ENCODE data around the gene LIPK. TPM values are rescaled to one million over a fixed set of nuclear protein-coding genes. Genes with fewer than 3 reads are reported as not detected.

Gene LIPK, protein sequence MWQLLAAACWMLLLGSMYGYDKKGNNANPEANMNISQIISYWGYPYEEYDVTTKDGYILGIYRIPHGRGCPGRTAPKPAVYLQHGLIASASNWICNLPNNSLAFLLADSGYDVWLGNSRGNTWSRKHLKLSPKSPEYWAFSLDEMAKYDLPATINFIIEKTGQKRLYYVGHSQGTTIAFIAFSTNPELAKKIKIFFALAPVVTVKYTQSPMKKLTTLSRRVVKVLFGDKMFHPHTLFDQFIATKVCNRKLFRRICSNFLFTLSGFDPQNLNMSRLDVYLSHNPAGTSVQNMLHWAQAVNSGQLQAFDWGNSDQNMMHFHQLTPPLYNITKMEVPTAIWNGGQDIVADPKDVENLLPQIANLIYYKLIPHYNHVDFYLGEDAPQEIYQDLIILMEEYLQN
- total RNA-seq (2021; fragmentation: NEBNext Ultra II Directional; extraction: Animal tissue kit (Norgen Biotek cat#: 25700)): not detected
- long read RNA-seq: 0 reads

DNA sequence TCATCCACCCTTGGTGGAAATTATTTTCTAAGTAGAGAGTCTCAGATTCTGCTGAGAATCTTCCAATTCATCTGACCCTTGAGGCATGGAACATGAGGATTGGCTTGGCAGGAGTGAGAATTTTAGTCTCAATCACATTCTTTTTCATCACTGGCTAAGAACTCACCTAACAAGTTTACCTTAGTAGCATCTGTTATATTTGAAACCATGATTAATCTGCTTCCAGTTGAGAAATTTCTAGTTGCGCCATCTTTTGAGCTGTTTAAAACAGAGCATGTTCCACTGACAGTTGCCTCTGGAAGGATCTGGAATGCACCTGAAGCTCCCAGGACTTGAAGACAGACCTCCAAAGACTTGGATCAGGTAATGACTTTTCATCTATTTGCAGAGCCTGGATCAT is at the start of gene LIPK:
Gene LIPK (plus strand): TSS at position 292 of the 400 bp plus-strand sequence. CDS start 18,295 bp downstream, outside the sequence.
- H3K27ac Mint-ChIP-seq: no peak within 1 kb of the TSS
- no peak for DNase-seq
- TF ChIP-seq, protein P1, sequence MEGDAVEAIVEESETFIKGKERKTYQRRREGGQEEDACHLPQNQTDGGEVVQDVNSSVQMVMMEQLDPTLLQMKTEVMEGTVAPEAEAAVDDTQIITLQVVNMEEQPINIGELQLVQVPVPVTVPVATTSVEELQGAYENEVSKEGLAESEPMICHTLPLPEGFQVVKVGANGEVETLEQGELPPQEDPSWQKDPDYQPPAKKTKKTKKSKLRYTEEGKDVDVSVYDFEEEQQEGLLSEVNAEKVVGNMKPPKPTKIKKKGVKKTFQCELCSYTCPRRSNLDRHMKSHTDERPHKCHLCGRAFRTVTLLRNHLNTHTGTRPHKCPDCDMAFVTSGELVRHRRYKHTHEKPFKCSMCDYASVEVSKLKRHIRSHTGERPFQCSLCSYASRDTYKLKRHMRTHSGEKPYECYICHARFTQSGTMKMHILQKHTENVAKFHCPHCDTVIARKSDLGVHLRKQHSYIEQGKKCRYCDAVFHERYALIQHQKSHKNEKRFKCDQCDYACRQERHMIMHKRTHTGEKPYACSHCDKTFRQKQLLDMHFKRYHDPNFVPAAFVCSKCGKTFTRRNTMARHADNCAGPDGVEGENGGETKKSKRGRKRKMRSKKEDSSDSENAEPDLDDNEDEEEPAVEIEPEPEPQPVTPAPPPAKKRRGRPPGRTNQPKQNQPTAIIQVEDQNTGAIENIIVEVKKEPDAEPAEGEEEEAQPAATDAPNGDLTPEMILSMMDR (IDR thresholded peaks at IDR 0.05): no peak
- no peak within 1 kb of the TSS for H3K4me3 Mint-ChIP-seq
- H3K36me3 Mint-ChIP-seq (ENCODE audit: low read depth): no peaks in the 10 kb centered on the region
- H3K9me3 Mint-ChIP-seq: no peaks in the 10 kb centered on the region
- H3K27me3 Mint-ChIP-seq (ENCODE audit: insufficient read depth): peaks cover 11% of the 10 kb centered on the region; the same call in 1 of the 2 replicates
- peaks cover 26% of the 10 kb centered on the region for H3K4me1 Mint-ChIP-seq (ENCODE audit: low read depth)

DNA sequence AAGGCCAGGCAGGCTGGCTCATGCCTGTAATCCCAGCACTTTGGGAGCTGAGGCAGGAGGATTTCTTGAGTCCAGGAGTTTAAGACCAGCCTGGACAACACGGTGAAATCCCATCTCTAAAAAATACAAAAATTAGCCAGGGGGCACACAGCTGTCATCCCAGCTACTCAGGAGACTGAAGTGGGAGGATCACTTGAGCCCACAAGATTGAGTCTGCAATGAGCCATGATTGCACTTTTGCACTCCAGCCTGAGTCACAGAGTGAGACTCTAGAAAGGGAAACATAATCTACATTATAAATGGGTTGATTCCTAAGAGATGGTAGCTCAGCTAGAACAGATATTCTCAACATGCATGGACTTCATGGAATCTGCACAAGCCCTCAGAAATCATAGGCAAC is 48.1 kb upstream of the LIPK start:
- peak; percentile 45 for DNase-seq
- peaks cover 63% of the 10 kb centered on the region for H3K4me1 Mint-ChIP-seq (ENCODE audit: low read depth)
- H3K4me3 Mint-ChIP-seq: no peak overlapping the region
- TF ChIP-seq, protein P1 (IDR thresholded peaks at IDR 0.05): no peak
- H3K9me3 Mint-ChIP-seq: no peaks in the 10 kb centered on the region
- H3K27me3 Mint-ChIP-seq (ENCODE audit: insufficient read depth): no peaks in the 10 kb centered on the region
- H3K36me3 Mint-ChIP-seq (ENCODE audit: low read depth): peaks cover 5% of the 10 kb centered on the region; the same call in 1 of the 2 replicates
- H3K27ac Mint-ChIP-seq: peak overlapping the region; percentile 61

DNA sequence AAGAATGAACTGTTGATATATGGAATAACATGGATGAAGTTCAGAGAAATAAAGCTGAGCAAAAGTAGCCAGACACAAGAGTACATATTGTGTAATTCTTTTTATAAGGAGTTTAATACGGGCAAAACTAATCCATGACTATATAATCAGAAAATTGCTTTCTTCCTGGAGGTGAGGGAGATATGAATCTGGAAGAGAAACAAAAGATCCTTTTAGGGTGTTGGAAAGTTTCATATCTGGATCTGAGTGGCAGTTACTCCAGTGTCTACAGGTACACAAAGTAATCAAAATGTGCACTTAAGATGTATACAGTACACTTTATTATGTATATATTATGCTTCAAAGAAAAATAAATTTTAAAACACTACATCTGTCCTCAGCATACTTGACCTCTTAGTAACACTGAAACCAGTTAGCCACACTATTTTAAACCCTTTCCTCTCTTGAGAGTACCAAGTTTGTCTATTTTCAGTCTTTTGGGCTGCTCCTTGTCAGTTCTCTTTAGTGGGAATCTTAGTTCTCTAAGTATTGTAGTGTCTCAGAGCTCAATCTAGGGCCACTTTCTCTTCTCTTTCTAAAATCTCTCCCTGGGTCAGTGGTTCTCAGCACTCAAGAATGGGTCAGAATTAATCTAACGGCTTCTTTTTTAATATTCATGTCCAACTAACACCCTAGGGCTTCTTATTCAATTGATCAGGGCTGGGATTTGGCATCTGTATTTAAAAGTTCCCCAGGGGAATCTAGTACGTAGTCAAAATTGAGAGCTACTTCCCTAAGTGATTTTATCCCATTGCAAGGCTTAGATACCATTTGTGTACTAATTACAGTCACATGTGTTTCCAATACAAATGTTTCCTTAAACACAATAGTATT is 46.1 kb upstream of the LIPK start:
- H3K27me3 Mint-ChIP-seq (ENCODE audit: insufficient read depth): no peaks in the 10 kb centered on the region

DNA sequence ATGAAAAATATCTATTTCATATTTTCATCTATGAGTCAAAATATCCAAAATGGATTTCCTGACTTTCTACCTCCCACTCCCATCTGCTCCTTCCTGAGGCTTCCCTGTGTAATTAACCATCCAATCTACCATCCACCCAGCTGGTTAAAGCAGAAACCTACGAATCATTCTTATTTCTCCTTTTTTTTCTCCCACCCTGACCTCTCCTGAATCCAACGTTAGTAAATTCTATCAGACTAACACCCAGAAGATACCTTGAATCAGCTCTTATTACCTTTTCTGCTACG is 45.5 kb upstream of the LIPK start:
- Mint-ChIP-seq H3K4me3 (peak overlapping the region; percentile 23), H3K9me3 (no peaks in the 10 kb centered on the region), H3K27ac (peak overlapping the region; percentile 42), H3K36me3 (ENCODE audit: low read depth) (no peaks in the 10 kb centered on the region; the same call in 1 of the 2 replicates), H3K27me3 (ENCODE audit: insufficient read depth) (no peaks in the 10 kb centered on the region), H3K4me1 (ENCODE audit: low read depth) (peaks cover 49% of the 10 kb centered on the region)
- no peak for DNase-seq
- TF ChIP-seq, protein P1 (IDR thresholded peaks at IDR 0.05): no peak

More for the DNA sequence above, 46.1 kb upstream of the LIPK start:
- peaks cover under 1% of the 10 kb centered on the region; the same call in 1 of the 2 replicates for H3K36me3 Mint-ChIP-seq (ENCODE audit: low read depth)
- TF ChIP-seq, protein P1 (IDR thresholded peaks at IDR 0.05): no peak
- no peaks in the 10 kb centered on the region for H3K9me3 Mint-ChIP-seq
- peak overlapping the region; percentile 66 for H3K27ac Mint-ChIP-seq
- peak; percentile 14 for DNase-seq
- no peak overlapping the region; the same call in 1 of the 2 replicates for H3K4me3 Mint-ChIP-seq
- peaks cover 49% of the 10 kb centered on the region for H3K4me1 Mint-ChIP-seq (ENCODE audit: low read depth)

DNA sequence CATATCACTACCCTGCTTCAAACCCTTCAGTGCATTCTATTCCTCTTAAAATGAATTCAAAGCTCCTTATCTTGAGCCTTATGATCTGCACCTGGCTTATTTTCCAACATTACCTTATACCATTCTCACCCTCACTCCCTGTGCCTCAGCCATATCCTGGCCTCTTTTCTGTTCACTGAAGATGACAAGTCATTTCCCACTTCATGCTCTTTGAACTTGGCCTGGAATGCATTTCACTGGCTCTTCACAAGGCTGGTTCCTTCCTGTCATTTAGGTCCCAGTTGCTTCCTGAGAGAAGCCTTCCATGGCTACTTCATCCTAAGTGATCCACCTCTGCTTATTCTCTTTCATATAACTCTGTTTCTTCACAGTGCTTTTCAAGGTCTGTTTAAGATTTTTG is 45.0 kb upstream of the LIPK start:
- TF ChIP-seq, protein P1 (IDR thresholded peaks at IDR 0.05): no peak
- no peak for DNase-seq
- H3K36me3 Mint-ChIP-seq (ENCODE audit: low read depth): no peaks in the 10 kb centered on the region
- H3K9me3 Mint-ChIP-seq: no peaks in the 10 kb centered on the region
- H3K27ac Mint-ChIP-seq: peak overlapping the region; percentile 42
- H3K4me3 Mint-ChIP-seq: no peak overlapping the region
- peaks cover 49% of the 10 kb centered on the region for H3K4me1 Mint-ChIP-seq (ENCODE audit: low read depth)
- H3K27me3 Mint-ChIP-seq (ENCODE audit: insufficient read depth): no peaks in the 10 kb centered on the region

Data from HFFc6 (cell line).